ENCODE results near the gene NDUFB7.

GRCh38 chr19:14516746-14517438 is 55.0 kb downstream of the NDUFB7 start:
- no peak for TF ChIP-seq POLR2A (IDR thresholded peaks at IDR 0.05; ENCODE audit: control extremely low read depth in 1 of 2, low read depth in 2 of 2, low read length in 2 of 2)
- no peak for TF ChIP-seq EZH2 (IDR thresholded peaks at IDR 0.05; ENCODE audit: low read depth, low read length, severe bottlenecking)
- TF ChIP-seq BCL11A (IDR thresholded peaks at IDR 0.05; ENCODE audit: low read depth in 2 of 2, low read length in 2 of 2) = no peak
- no peak for TF ChIP-seq TAF1 (IDR thresholded peaks at IDR 0.05; ENCODE audit: low read depth, low read length)
- no peak for TF ChIP-seq CTCF (IDR thresholded peaks at IDR 0.05; ENCODE audit: control extremely low read depth in 1 of 3, insufficient read depth in 1 of 3, low read depth in 1 of 3, low read length in 3 of 3)
- no peak for TF ChIP-seq CEBPB (IDR thresholded peaks at IDR 0.05; ENCODE audit: low read depth, low read length)
- TF ChIP-seq BACH1 (IDR thresholded peaks at IDR 0.05; ENCODE audit: low read length) = no peak
- TF ChIP-seq HDAC6 (IDR thresholded peaks at IDR 0.05; ENCODE audit: low read depth, low read length) = no peak
- no peak for TF ChIP-seq TCF12 (IDR thresholded peaks at IDR 0.05; ENCODE audit: low read depth, low read length)
- TF ChIP-seq ZNF274 (IDR thresholded peaks at IDR 0.05; ENCODE audit: borderline replicate concordance, extremely low read depth, low read length) = no peak
- TF ChIP-seq MAFK (IDR thresholded peaks at IDR 0.05; ENCODE audit: low read depth, low read length) = no peak

Measured in H1 (cell line).